ENCODE data around the gene APOBR.
"Not testable (repeated sequence)": the region's sequence is repeated elsewhere in the genome, so short reads cannot be mapped to it uniquely, and the experiment has no call there.

Gene APOBR

DNA sequence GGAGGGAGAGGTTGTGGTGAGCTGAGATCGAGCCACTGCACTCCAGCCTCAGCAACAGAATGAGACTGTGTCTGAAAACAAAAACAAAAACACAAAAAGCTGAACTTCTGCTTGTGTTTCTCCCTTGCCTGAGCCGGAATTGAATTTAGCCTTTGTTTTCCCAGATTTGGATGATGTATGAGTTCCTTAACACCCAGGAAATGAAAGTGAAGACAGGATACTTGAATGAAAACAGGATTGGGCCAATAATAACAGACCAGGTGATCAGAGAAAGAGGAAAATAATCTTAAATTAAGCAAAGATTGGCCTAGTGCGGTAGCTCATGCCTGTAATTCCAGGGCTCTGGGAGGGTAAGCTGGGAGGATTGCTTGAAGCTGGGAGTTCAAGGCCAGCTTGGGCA lies 45.9 kb downstream of the APOBR start:
- Histone ChIP-seq H3K27me3 (no peaks in the 10 kb centered on the region), H3K9ac (no peak overlapping the region), H3K27ac (peak overlapping the region in 3 of 11 experiments; percentile 8 to 24 (median 24); a peak in 3 of 22 replicates), H3K36me3 (no peaks in the 10 kb centered on the region), H3K9me3 (replicated peaks in 1 of 11) (no peaks in the 10 kb centered on the region), H4K20me1 (no peaks in the 10 kb centered on the region), H3K4me3 (no peak overlapping the region), H3K4me2 (no peak overlapping the region), H3K4me1 (peaks cover 0 to 44% (median 10%) of the 10 kb centered on the region in 10 experiments; a peak in 13 of 20 replicates)
- no peak for TF ChIP-seq Cebpa-rat (IDR thresholded peaks at IDR 0.05)

DNA sequence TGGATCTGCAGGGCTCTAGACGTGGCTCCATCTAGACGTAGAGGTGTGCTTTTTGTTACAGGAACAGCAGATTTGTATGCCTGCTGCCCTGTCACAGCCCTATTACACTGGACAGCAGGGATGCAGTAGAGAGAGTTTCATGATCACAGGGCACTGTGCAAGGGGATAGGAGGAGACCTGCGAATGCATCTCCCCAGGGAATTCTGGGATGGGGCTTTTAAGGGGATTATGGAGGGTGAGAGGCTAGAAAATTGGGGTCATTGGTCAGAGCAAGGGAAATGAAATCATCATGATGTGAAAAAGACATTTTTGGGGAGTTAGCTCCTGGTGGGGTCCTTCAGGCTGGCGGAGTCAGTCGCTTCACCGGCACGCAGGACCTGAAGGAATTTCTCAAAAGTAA lies 48.2 kb downstream of the APOBR start:
- Histone ChIP-seq H3K27ac (peak overlapping the region in 3 of 11 experiments; percentile 24 to 51 (median 48); a peak in 4 of 22 replicates), H3K36me3 (no peaks in the 10 kb centered on the region), H3K4me1 (peaks cover 0 to 44% (median 10%) of the 10 kb centered on the region in 10 experiments; a peak in 13 of 20 replicates), H3K9ac (peak overlapping the region in 2 of 11 experiments; percentile 0 to 24; a peak in 1 of 22 replicates), H3K27me3 (no peaks in the 10 kb centered on the region), H3K4me3 (no peak overlapping the region), H3K4me2 (peak overlapping the region in 5 of 11 experiments; percentile 5 to 88 (median 44); a peak in 11 of 22 replicates), H3K9me3 (replicated peaks in 1 of 11) (no peaks in the 10 kb centered on the region), H4K20me1 (no peaks in the 10 kb centered on the region)
- TF ChIP-seq Cebpa-rat (IDR thresholded peaks at IDR 0.05): no peak

GRCh38 chr16:28543072-28543471 lies 48.6 kb downstream of the APOBR start:
- Histone ChIP-seq H3K4me3 (no peak overlapping the region), H3K9me3 (replicated peaks in 1 of 11) (no peaks in the 10 kb centered on the region), H3K36me3 (no peaks in the 10 kb centered on the region), H4K20me1 (no peaks in the 10 kb centered on the region), H3K27ac (peak overlapping the region in 3 of 11 experiments; percentile 24 to 51 (median 48); a peak in 4 of 22 replicates), H3K4me1 (peaks cover 0 to 43% (median 10%) of the 10 kb centered on the region in 10 experiments; a peak in 13 of 20 replicates), H3K4me2 (peak overlapping the region in 6 of 11 experiments; percentile 5 to 88 (median 42); a peak in 11 of 22 replicates), H3K27me3 (no peaks in the 10 kb centered on the region), H3K9ac (peak overlapping the region in 2 of 11 experiments; percentile 0 to 32; a peak in 1 of 22 replicates)
- TF ChIP-seq Cebpa-rat (IDR thresholded peaks at IDR 0.05): no peak

DNA sequence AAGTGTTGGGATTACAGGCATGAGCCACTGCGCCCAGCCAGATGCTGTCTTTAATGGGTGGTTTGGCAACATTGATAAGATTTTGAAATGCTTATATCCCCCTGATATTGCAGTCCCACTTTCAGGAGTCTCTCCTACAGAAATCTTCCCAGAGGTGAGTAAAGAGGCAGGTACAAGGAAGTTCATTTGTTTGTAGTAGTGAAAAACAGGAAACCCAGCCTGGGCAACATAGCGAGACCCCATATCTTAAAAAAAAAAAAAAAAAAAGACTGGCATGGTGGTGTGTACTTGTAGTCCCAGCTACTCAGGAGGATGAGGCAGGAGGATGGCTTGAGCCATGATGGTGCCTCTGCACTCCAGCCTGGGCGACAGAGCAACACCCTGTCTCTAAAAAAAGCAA lies 50.6 kb downstream of the APOBR start:
- Histone ChIP-seq H4K20me1 (no peaks in the 10 kb centered on the region), H3K4me3 (no peak overlapping the region), H3K9me3 (replicated peaks in 1 of 11) (no peaks in the 10 kb centered on the region), H3K27ac (no peak overlapping the region), H3K27me3 (no peaks in the 10 kb centered on the region), H3K36me3 (no peaks in the 10 kb centered on the region), H3K9ac (no peak overlapping the region), H3K4me2 (no peak overlapping the region), H3K4me1 (peaks cover 0 to 31% (median 11%) of the 10 kb centered on the region in 10 experiments; a peak in 14 of 20 replicates)
- TF ChIP-seq Cebpa-rat (IDR thresholded peaks at IDR 0.05): no peak

GRCh38 chr16:28545964-28546363 lies 51.5 kb downstream of the APOBR start:
- H3K4me1 ChIP-seq: peaks cover 0 to 26% (median 11%) of the 10 kb centered on the region in 10 experiments; a peak in 14 of 20 replicates
- not testable (repeated sequence) for H3K9me3 ChIP-seq (replicated peaks in 1 of 11); H3K36me3 ChIP-seq; H3K4me3 ChIP-seq; H3K9ac ChIP-seq; H3K27me3 ChIP-seq; H3K27ac ChIP-seq; H3K4me2 ChIP-seq; H4K20me1 ChIP-seq

DNA sequence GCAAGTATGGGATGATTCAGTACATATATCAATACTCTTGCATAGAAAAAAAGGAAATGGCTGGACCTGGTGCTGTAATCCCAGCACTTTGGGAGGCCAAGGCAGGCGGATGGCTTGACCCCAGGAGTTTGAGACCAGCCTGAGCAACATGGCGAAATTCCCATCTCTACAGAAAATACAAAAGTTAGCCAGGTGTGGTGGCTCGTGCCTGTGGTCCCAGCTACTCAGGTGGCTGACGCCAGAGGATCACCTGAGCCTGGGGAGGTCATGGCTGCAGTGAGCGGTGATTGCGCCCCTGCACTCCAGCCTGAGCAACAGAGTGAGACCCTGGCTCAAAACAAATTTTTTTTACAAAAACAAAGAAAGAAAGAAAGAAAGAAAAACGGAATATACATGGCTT lies 52.2 kb downstream of the APOBR start:
- Histone ChIP-seq H3K4me1 (peaks cover 0 to 26% (median 11%) of the 10 kb centered on the region in 10 experiments; a peak in 14 of 20 replicates), H4K20me1 (no peaks in the 10 kb centered on the region), H3K27me3 (no peaks in the 10 kb centered on the region), H3K4me3 (no peak overlapping the region), H3K9me3 (replicated peaks in 1 of 11) (no peaks in the 10 kb centered on the region), H3K9ac (no peak overlapping the region), H3K27ac (no peak overlapping the region), H3K4me2 (no peak overlapping the region), H3K36me3 (no peaks in the 10 kb centered on the region)
- TF ChIP-seq Cebpa-rat (IDR thresholded peaks at IDR 0.05): no peak

- no peak overlapping the region for H3K27ac ChIP-seq
- no peak overlapping the region for H3K4me3 ChIP-seq
- no peaks in the 10 kb centered on the region for H3K36me3 ChIP-seq
- no peak for TF ChIP-seq Cebpa-rat (IDR thresholded peaks at IDR 0.05)
- H3K27me3 ChIP-seq: no peaks in the 10 kb centered on the region
- H3K9ac ChIP-seq: no peak overlapping the region
- H3K4me1 ChIP-seq: peaks cover 4 to 19% (median 8%) of the 10 kb centered on the region in 10 experiments
- no peaks in the 10 kb centered on the region for H3K9me3 ChIP-seq (replicated peaks in 1 of 11)
- H3K4me2 ChIP-seq: no peak overlapping the region
- no peaks in the 10 kb centered on the region for H4K20me1 ChIP-seq
Measured at GRCh38 chr16:28548306-28548802, 53.9 kb downstream of the APOBR start.

Data from BLaER1 treated with 17β-estradiol and CSF1 and Interleukin-3, amounts not matched to agents 10 nM and 100 nM (cell line).